Sigmoid colon (tissue), 4 donors: ENCODE measurements around the gene NRF1.

Source experiments
- CTCF ChIP-seq, 4 experiments: fragments of 450-650 bp in 3 of 4; fragments of 200-600 bp in 1 of 4; IDR thresholded peaks; one replicate each; pipeline ENCODE4 v1.5.1; 2016 to 2019; ENCODE audit warnings: antibody characterized with exemption in 4 of 4, mild to moderate bottlenecking in 3 of 4, moderate library complexity in 2 of 4
- POLR2A ChIP-seq, 2 donors: fragments of 450-650 bp; IDR thresholded peaks; one replicate each; pipeline ENCODE4 v1.6.1; 2016; ENCODE audit warnings: antibody characterized with exemption in 2 of 2, mild to moderate bottlenecking in 2 of 2, moderate library complexity in 2 of 2
- POLR2AphosphoS5 ChIP-seq, 4 donors: sonication (generic); formaldehyde crosslinking; IDR thresholded peaks; one replicate each; pipeline ENCODE4 v1.6.1; 2017; ENCODE audit warnings: antibody characterized with exemption in 4 of 4

- no peak for TF ChIP-seq POLR2A (IDR thresholded peaks at IDR 0.05)
- no peak for TF ChIP-seq CTCF (IDR thresholded peaks at IDR 0.05)
- no peak for TF ChIP-seq POLR2AphosphoS5 (IDR thresholded peaks at IDR 0.05)
These were observed 113.3 kb downstream of the NRF1 start for GRCh38 chr7:129724796-129725195.
